Islet of Langerhans (tissue), 1 donor: ENCODE results near the gene FANCE.

ENCODE experiments used
- FAIRE-seq: peaks from one replicate; lab custom pipeline; 2011; peaks lifted over from hg19 to GRCh38; lab: Jason Lieb, UNC

The FANCE gene

DNA sequence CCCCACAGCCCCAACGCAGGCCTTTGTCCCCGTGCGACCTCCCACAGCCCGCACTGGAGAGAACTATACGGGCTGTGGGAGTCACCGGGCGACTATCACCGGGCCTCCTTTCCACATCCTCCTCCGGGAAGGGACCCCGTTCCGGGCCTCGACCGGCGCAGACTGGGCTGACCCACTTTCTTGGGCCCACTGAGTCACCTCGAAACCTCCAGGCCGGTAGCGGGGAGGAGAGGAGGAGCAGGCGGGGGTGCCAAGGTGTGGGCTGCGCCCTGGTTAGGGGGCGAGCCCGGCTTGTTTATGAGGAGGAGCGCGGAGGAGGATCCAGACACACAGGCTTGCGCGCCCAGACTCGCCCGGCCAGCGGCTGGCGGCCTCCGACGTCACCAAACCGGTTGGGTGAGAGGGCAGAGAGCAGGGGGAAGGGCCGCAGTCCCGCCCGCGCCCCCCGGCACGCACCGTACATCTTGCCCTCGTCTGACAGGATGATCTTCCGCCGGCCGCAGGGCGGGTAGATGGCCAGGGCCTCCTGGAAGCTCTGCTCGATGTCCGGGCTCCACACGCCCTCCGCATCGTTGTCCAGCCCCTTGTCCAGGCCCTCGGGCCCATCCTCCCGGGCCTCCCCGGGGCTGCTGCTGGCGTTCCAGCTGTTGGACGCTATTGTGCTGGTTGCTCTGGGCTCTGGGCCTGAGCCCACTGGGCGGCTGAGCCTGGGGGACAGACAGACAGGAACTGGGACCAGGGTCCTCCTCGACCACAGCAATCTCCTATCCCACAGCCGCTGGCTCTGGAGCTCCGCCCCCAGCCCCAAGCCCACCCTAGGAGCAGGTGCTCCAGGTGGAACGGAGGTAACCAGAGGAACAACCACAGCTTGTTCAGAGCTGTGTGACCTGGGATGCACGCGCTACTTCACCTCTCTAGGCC lies 34.1 kb downstream of the FANCE start:
- FAIRE-seq = no peak

DNA sequence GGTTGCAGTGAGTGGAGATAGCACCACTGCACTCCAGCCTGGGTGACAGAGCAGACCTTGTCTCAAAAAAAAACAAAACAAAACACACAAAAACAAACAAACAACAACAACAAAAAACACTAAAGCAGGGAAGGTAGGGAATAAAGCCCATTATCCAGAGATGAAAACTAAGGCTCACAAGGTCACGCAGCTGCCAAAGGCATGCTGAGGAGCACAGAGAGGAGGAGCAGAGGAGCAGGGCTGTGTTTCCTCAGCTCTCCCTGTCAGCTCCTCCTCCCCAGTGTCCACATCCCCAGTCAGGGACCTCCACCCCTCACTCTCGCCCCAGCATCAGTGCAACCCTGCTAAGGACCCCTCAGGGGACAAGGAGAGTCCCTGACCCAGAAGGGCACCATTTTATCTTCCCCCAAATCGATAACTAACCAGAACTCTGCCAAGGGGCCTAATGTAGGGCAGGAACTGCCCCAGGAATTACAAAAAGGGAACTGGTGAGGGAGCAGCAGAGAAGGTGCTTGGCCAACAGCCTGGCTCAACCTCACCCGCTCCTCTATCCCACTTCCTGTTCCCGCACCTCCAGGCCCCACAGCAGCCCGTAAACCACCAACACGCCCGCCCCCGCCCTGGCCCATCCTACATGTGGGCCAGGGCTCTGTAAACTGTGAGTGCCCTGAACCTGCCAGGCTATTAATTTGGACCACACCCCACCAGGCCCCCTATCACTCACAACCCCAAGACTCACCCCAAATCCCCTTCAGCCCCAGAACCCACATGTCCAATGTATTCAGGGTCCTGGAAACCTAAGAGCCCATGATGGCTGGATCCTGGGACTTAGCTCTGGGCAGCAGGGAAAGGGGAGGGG lies 35.7 kb downstream of the FANCE start:
- FAIRE-seq = no peak

DNA sequence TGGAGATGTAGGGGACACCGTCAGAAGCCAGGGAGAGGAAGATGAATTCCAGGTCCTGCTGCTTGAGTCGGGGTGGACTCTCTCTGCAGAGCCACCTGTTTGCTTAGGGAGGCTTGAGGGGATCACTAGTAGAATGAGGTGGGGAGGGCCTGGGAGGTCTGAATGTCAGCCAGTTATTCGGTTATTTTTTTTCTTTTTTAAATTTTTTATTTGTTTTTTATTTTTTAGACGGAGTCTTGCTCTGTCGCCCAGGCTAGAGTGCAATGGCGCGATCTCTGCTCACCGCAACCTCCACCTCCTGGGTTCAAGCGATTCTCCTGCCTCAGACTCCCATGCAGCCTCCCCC lies 36.4 kb downstream of the FANCE start:
- FAIRE-seq = no peak

DNA sequence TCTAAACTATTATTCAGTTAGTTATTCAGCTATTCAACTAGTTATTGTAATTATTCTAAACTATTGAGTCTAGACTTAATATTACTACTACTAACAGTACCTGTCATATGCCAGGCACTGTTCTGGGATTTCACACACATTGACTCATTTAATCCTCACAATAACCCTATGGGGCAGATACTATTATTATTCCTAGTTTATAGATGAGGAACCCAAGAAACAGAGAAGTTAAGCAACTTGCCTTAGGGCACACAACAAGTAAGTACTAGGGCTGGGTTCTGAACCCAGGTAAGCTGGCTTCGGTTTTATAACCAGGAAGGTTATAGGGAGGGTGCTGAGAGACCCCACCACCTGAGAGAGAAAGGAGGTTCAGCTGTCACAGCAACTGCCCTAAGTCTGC lies 36.9 kb downstream of the FANCE start:
- FAIRE-seq = no peak

DNA sequence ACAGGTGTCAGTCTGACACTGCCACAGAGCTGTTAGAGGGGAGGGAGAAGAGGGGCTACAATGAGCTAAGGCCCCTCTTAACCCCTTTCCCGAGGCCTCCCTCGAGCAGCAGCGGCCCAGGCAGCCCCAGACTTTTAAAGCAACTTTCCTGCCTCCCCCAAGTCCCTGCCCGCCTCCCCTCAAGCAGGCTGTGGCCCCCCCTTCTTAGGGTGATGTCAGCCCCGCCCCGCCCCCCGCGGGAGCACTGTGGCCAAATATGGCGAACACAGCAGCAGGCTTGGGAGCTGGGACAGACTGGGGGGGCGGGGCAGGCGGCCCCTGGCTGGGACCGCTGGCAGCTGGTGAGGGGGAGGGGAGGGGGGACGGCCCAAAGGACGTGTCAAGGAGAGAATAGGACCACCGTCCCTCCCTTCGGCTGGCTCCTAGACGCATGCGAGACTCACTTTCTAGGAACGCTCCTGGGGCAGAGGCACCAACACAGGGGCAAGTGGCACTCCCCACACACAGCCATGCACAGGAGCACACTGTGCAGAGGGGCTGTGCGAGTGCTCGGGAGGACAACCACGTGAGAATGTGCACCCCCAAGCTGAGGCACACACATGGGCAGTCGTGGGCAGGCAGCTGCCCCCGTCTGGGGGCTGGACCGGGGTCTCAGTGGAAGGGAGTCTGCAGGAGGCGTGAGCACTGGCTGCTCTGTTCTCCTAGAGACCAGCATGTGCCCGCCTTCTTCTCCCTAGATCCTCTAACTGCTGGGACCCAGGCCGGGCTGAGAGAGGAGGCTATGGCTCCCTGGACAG lies 38.1 kb downstream of the FANCE start:
- no peak for FAIRE-seq

DNA sequence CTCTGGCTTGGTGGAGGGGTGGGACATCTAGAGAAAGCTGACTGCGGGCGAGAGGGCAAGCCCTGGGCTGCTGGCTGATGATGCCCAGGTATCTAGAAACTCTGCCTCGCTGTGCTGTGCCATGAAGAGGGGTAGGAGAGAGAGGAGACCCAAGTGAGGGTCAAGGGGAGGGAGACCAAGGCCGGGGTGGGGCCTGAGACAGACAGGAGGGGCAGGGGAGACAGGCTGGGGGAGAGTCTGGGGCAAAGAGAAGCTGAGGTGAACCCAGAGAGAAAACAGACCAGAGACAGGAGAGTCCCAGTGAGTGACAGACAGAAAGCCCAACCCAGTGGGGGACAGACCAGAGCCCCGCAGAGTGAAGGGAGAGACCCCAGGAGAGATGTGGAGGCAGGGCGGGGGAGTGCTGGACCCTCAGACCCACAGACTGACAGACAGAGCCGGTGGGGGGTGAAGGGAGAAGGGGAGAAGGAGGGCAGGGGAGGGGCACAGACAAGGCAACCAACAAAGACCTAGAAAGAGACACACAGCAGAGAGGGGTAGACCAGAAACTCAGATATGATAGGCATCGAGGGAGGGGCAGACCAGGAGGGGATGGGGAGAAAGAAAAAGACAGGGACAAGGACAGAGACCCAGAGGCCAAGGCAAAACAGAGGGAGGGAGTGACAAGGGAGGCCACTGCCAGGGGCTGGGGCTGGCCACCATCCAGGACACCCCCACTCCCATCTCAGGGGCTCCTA lies 38.9 kb downstream of the FANCE start:
- FAIRE-seq = no peak

DNA sequence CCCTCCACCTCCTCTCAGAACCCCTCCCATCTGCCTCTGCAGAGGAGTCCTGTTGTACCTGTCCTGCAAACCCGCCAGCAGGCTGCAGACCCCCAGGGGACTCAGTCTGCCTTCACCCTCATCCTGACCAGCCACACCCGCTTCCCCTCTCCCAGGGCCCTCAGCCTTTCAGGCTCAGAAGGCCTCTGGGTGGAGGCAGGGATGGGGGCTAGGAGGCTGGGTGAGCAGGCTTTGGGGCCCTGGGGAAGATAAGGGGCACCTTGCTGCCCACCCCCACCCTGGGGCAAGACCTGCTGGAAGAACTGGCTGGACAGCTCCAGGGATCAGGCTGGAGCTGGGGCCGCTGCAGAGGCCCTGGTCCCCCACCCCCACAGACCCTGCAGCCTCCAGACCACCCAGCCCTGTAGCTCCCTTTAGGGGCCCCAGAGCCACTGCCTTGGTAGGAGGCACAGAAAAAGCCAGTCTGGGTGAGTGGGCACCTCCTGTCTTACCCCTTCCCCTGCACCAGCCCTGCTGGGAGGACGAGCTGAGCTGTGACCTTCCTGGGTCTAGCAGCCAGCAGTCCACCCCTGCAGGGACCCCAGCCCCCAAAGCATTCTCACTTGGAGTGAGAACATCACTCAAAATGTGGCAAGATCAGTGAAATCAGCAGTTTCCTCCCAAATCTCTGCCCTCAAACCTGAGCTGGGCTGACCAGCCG lies 39.6 kb downstream of the FANCE start:
- no peak for FAIRE-seq

DNA sequence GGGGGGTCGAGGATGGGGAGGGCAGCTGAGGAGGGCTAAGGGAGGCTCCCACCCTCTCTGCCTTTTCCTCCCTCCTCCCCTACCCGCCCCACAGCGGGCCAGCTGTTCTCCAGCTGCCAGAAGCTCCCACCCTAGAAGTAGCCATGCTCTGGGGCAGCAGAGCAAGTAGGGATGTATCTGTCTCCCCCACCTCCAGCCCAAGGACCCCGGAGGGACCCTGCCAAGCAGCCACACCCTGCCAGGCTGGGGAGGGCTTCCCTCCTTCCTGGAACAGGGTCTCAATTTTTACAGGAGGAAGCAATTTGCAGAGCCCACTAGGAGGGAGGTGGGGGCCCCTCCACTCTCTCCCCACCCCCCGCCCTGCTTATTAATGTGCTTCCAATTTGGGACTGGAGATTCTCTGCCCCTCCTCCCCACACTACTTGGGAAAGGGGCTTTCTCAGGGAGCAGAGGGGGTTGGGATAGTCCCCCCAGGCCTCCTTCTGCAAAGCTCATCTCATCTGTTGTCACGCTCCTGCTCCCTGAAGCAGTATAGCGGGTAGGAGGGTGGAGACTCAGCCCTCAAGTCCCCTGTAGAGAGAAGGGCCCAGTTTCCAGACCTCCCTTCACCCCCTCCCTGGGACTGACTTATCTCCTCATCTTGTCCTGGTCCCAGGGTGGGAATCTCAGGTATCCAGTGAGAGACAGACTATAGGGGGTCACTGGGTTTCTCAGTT lies 40.3 kb downstream of the FANCE start:
- no peak for FAIRE-seq

DNA sequence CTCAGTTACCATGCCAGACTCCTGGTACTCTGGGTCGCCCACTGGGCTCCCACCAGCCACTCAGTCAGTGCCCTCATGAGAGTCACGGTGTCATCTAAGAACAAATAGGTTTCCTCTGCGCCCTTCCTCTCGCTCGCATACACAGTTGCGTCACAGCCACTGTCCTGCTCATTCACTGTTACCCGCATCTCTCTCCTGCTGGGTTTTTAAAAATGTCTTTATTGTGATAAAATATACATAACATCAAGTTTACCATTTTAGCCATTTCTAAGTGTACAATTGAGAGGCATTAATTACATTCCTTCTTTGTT lies 40.8 kb downstream of the FANCE start:
- no peak for FAIRE-seq

DNA sequence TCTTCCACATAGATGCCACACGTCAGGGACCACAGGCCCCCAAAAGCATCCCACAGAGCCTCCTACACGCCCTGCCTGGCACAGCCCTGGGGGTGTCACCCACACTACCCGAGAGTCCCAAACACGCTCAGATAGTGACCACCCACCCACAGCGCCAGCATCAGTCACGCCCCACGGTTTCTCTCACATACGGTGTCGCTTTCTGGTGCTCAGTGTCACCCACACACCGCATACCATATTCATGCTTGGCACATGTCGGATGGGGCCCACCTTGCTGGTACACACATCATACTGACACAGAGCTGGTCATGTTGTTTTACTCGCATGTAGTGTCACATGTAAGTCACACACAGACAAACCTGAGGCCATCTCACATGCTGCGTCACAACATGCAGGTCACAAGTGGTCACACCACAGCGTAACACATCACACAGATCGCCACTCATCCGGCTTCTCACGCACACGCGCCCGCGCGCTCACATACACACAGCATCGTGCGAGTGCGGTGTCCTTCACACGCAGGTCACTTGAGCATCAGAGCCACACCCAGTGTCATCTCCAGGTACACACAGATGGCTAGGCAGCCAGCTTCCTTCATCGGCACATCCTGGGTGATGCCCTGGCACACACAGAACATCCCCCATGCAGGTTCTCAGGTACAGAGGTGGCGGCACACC lies 41.3 kb downstream of the FANCE start:
- FAIRE-seq = no peak

DNA sequence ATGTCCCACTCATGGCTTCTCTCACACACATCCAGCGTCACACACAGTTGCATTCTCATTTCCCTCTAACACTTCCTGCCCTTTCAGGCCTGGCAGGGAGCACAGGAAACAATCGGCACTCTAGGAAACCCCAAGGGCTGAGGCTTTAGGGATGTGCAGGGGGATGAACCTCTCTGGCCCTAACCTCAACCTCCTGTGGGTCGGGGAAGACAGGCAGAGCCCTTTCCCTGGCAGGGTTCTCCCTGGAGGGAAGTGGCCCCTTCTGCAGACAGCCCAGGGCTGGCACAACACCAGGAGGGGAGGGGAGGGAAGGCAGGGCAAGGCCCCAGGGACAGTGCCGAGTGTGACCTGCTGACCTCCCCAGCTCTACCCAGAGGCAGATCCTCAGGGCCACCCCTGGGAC lies 42.0 kb downstream of the FANCE start:
- no peak for FAIRE-seq

DNA sequence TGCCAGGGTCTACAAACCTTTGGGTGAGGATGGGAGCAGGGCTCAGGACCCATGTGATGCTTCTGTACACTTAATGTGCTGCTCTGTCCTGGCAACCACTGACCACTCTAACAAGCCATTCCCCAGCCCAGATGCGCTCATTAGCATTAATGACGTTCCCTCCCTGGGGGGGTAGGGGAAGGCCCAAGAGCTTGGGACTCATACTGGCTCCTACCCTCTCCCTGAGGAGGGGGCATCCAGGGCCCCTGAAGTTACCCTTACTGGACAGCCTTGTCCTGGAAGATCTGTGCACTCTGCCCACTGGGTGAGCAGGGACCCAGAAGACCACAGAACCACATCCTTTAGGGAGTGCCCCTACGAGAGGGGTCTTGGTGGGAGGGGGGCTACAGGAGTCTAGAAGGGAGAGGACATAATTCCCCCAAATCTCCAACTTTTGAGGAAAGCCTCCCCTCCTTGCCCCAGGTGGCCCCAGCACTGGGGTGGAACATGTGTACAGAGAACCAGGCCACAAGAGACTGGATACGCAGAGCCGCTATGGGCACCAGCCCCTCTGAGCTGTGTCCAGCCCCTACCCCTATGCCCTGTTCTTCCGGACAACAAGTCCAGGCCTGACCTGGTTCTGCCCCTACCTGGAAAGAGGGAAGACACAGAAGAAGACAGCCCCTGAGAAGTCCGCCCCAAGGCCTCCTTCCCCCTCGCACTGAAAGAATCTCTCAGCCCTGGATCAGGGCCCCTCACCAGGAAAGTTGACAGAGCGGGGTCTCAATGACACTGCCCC lies 43.3 kb downstream of the FANCE start:
- FAIRE-seq = no peak

DNA sequence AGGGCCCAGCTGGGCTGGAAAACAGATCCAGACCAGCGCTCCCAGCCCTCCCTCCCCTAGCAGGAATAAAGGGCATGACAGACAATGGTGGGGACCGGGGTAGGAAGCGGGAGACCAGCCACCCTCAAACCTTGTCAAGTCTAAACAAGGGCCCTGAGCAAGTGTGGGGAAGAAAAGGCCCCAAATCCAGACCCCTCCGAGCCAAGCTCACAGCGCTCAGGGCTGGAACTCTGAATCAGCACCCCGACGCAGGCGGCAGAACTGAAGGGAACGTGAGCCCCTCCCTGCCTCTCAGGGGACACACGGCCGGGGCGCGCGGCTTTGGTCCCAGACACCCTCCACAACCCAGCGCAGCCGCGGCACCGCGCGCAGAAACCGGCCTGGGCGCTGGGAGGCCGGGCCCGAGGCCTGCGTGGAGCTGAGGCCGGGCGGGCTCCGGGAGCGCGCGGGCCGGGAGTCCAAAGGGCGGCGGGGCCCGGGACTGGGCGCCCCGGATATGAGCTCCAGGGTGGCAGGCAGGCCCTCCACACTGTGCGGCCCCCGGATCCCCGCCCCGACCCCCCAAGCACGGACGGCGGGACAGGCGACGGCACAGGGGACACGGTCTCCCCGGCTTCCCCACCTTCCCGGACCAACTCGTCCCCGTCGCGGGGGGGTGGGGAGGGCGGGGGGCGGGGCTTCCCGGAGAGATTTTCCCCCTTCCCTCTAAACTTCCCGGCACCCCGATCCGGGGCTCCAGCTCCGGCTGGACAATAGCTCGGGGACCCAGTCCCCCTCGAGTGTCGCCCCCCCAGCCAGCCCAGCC lies 44.1 kb downstream of the FANCE start:
- FAIRE-seq = no peak

DNA sequence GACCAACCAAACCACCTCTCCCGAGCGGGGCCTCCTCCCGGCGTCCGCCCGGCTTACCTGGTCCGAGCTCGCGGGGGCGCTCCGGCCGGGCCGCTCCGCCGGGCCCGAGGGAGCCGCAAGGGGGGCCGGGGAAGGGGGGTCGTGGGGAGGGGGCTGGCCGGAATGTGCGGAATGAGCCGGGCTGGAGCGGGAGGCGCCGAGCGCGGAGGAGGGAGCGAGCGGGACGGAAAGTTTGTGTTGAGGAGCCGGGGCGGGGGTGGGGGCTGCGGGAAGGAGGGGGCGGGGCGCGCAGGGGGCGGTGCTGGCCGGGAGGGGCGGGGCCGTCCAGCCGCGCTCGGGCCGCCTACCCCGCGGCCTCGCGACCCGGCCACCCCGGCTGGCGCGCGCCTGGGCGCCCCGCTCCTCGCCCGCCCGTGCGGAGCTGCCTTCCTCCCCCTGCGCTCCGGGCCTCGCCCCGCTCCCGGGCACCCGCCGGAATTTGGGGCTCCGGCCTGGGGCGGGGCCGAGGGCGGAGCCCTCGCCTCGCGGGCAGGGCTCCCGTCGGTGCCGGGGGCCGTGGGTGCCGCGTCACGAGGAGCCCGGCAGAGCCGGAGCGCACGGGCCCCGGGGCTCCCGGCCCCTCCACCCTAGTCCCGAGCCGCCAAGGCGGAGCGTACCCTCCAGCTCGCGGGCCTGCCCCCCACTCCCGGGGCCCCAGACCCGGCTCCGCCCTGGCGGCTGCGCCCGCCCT lies 44.9 kb downstream of the FANCE start, which contains the start of gene TEAD3:
TSS of gene TEAD3 (minus strand) at position 239 of the 730 bp plus-strand sequence.
- FAIRE-seq = no peak

DNA sequence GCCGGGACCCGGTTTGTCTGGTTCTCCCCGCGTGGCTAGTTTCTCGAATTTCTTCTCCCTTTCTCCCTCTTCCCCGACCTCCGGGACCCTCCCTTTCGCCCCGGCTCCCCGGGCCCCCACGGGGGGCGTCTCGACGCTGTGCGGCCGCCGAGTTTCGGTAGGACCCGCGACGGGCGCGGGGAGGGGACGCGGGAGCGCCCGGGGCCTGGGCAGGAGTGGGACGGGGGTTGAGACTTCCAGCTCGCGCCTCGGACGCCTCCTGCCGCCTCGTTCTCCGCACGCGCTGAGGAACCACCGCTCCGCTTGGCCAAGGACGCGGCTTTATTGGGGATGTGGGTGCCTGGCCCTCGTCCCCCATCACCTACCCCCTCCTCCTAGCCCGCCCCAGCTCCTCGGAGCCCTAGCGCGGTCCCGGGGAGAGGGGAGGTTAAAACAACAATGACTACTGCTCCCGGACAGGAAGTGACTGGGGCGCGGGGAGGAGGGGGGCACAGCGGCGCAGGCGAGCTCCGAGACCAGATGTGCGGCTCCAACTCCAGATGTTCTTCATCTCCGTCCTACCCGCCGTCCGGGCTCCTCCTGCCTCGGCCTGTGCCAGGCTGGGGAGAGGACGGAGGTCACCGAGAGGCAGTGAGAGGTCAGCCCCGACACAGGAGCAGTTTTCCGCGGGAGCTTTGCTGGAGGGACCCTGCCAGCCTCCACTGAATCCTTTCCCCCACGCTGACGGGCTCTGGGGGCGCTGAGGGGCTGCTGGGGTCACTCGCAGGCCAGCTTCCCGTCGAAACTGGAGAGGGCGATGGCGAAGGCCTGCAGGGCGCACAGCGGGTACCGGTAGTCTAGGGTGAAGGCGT lies 45.7 kb downstream of the FANCE start:
- FAIRE-seq = no peak

DNA sequence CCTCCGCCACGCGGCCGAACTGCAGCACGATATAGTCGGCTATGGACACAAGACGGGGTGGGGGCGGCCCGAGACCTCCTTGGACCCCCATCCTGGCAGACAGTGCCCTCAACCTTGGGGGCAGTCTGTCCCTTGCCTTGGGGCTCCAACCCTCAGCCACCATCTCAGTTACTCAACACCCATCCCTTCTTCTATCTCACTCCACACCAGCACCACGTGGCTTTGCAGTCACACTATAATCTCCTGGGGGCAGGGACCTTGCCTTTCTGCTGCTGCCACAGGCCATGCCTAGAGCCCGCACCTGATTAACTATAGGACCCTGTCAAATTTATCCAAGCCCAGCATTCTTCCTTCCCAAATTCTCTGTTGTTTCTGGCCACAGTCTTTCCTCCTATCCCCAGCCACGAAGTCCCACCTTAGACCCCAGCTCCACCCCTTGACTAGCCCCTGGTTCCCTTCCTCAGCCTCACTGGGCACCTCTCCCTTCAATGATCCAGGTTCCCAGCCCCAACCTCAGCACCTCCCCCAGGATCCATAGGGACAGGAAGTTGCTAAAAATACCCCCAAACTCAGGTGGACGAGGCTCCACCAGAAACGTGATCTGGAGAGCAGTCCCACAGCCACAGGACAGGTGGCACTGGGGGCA lies 46.4 kb downstream of the FANCE start:
- no peak for FAIRE-seq
